HG03103 (cell line): Measurements from ENCODE around the gene PRKCZ.

Source experiments
- ATAC-seq: cut with Tn5 transposase; IDR thresholded peaks from one replicate; pipeline ENCODE4 v1.9.1; 2021; ENCODE audit warnings: low read depth; ENCODE audit not compliant: unreplicated experiment

The PRKCZ gene

GRCh38 chr1:2215329-2215728 is 165.1 kb downstream of the PRKCZ start:
- ATAC-seq, result no peak

- ATAC-seq, result no peak
Measured at GRCh38 chr1:2215909-2216766, 165.9 kb downstream of the PRKCZ start.

- no peak for ATAC-seq
Measured at GRCh38 chr1:2216767-2217058, 166.5 kb downstream of the PRKCZ start.

- no peak for ATAC-seq
Measured at GRCh38 chr1:2221271-2221670, 171.1 kb downstream of the PRKCZ start.

GRCh38 chr1:2224170-2224584 is 174.0 kb downstream of the PRKCZ start:
- ATAC-seq, result no peak

- ATAC-seq, result no peak
Measured at GRCh38 chr1:2224631-2225428, 174.6 kb downstream of the PRKCZ start.

GRCh38 chr1:2226525-2227345 is 176.5 kb downstream of the PRKCZ start:
- ATAC-seq, result no peak

- peak; percentile 87 for ATAC-seq
Measured at GRCh38 chr1:2227346-2228156, 177.3 kb downstream of the PRKCZ start.

- no peak for ATAC-seq
Measured at GRCh38 chr1:2228157-2228594, 178.0 kb downstream of the PRKCZ start, which contains the start of gene SKI. Gene SKI, plus strand, starts transcription at chr1:2228319. Its CDS starts 448 bp downstream, at chr1:2228767.

- ATAC-seq, result no peak
Measured at GRCh38 chr1:2228694-2229036, 178.5 kb downstream of the PRKCZ start.

GRCh38 chr1:2229037-2229864 is 179.0 kb downstream of the PRKCZ start:
- ATAC-seq, result no peak

- no peak for ATAC-seq
Measured at GRCh38 chr1:2229911-2230731, 179.9 kb downstream of the PRKCZ start.

GRCh38 chr1:2230781-2231531 is 180.7 kb downstream of the PRKCZ start:
- ATAC-seq, result no peak

GRCh38 chr1:2231532-2232254 is 181.5 kb downstream of the PRKCZ start:
- ATAC-seq, result no peak

GRCh38 chr1:2232255-2232915 is 182.2 kb downstream of the PRKCZ start:
- ATAC-seq, result no peak

GRCh38 chr1:2232916-2233438 is 182.8 kb downstream of the PRKCZ start:
- ATAC-seq, result no peak
